HEK293 (cell line): ENCODE results near the gene PRLR.

Experiments
- CTCF ChIA-PET: fragments of 350-600 bp; formaldehyde crosslinking; extraction: SDS; loops from one replicate; lab custom pipeline; 2021; ENCODE audit warnings: antibody characterized with exemption; lab: Yijun Ruan, JAX
- POLR2A ChIA-PET: fragments of 300-600 bp; formaldehyde crosslinking; extraction: SDS; loops from one replicate; lab custom pipeline; 2020; ENCODE audit warnings: antibody characterized with exemption, inconsistent platforms; lab: Yijun Ruan, JAX
- H3K27ac ChIP-seq: fragments of 200-500 bp; sonication (Bioruptor generic); 2 replicates; pipeline ENCODE4 v1.5.1; 2014; ENCODE audit warnings: low read depth, low read length, control low read depth, inconsistent platforms; ENCODE audit errors: extremely low read depth
- H3K36me3 ChIP-seq, 2 experiments: fragments of 200-500 bp in 1 of 2; sonication (Bioruptor generic) in 1 of 2; 1 replicate in 1 of 2; 2 replicates in 1 of 2; pipeline ENCODE4 v1.5.1; 2014 to 2017; ENCODE audit warnings: inconsistent platforms in 2 of 2, low read length in 2 of 2; ENCODE audit not compliant: control insufficient read depth in 2 of 2, insufficient read depth in 1 of 2
- H3K4me1 ChIP-seq: fragments of 200-500 bp; sonication (Bioruptor generic); 2 replicates; pipeline ENCODE4 v1.5.1; 2014; ENCODE audit warnings: mild to moderate bottlenecking, low read length, inconsistent platforms; ENCODE audit not compliant: control insufficient read depth, insufficient read depth
- H3K4me3 ChIP-seq: 2 replicates; pipeline ENCODE4 v1.5.1; 2011; ENCODE audit warnings: low read depth, mild to moderate bottlenecking, control low read depth, low read length, moderate library complexity
- H3K9me3 ChIP-seq: fragments of 200-500 bp; sonication (Bioruptor generic); 2 replicates; pipeline ENCODE4 v1.5.1; 2014; ENCODE audit warnings: low read depth, low read length, inconsistent platforms; ENCODE audit not compliant: control insufficient read depth, insufficient read depth
- BCL11B ChIP-seq: fragments of 450-650 bp; formaldehyde crosslinking; IDR thresholded peaks from 2 replicates; pipeline ENCODE4 v1.5.1; 2016; ENCODE audit warnings: low read depth, missing biosample characterization, missing genetic modification characterization
- GLIS1 ChIP-seq: fragments of 450-650 bp; formaldehyde crosslinking; IDR thresholded peaks from 2 replicates; pipeline ENCODE4 v1.5.1; 2016; ENCODE audit warnings: missing biosample characterization, missing genetic modification characterization
- HOXA7 ChIP-seq: sonication (generic); formaldehyde crosslinking; IDR thresholded peaks from 2 replicates; pipeline ENCODE4 v1.8.1; 2022; ENCODE audit warnings: missing genetic modification reagents, borderline replicate concordance
- KLF7 ChIP-seq: fragments of 450-650 bp; formaldehyde crosslinking; IDR thresholded peaks from 2 replicates; pipeline ENCODE4 v1.5.1; 2016; ENCODE audit warnings: missing biosample characterization, missing genetic modification characterization, borderline replicate concordance
- KLF9 ChIP-seq: fragments of 450-650 bp; formaldehyde crosslinking; IDR thresholded peaks from 2 replicates; pipeline ENCODE4 v1.5.1; 2016; ENCODE audit warnings: missing biosample characterization, missing genetic modification characterization, low read depth
- RBAK ChIP-seq: fragments of 450-650 bp; formaldehyde crosslinking; IDR thresholded peaks from 2 replicates; pipeline ENCODE4 v1.5.1; 2016; ENCODE audit warnings: missing biosample characterization, missing genetic modification characterization
- SETDB1 ChIP-seq: IDR thresholded peaks from one replicate; pipeline ENCODE4 v1.6.1; 2017; ENCODE audit warnings: mild to moderate bottlenecking, low read length, moderate library complexity, mixed read lengths; ENCODE audit not compliant: insufficient read length
- ZBTB11 ChIP-seq: fragments of 450-650 bp; formaldehyde crosslinking; conservative IDR thresholded peaks from 2 replicates; pipeline ENCODE4 v1.5.1; 2016; ENCODE audit warnings: low read depth, missing biosample characterization, missing genetic modification characterization
- ZBTB17 ChIP-seq: fragments of 450-650 bp; formaldehyde crosslinking; IDR thresholded peaks from 2 replicates; pipeline ENCODE4 v1.5.1; 2016; ENCODE audit warnings: missing biosample characterization, missing genetic modification characterization
- ZBTB48 ChIP-seq: fragments of 450-650 bp; formaldehyde crosslinking; IDR thresholded peaks from 2 replicates; pipeline ENCODE4 v1.5.1; 2016; ENCODE audit warnings: missing biosample characterization, missing genetic modification characterization
- ZEB2 ChIP-seq: fragments of 450-650 bp; formaldehyde crosslinking; IDR thresholded peaks from 2 replicates; pipeline ENCODE4 v1.5.1; 2016; ENCODE audit warnings: missing biosample characterization, missing genetic modification characterization
- ZIC2 ChIP-seq: fragments of 450-650 bp; formaldehyde crosslinking; IDR thresholded peaks from 2 replicates; pipeline ENCODE4 v1.5.1; 2016; ENCODE audit warnings: missing biosample characterization, missing genetic modification characterization
- ZNF157 ChIP-seq: fragments of 450-650 bp; formaldehyde crosslinking; IDR thresholded peaks from 2 replicates; pipeline ENCODE4 v1.5.1; 2016; ENCODE audit warnings: missing biosample characterization, missing genetic modification characterization
- ZNF16 ChIP-seq: fragments of 450-650 bp; formaldehyde crosslinking; IDR thresholded peaks from 2 replicates; pipeline ENCODE4 v1.5.1; 2016; ENCODE audit warnings: low read depth, missing biosample characterization, missing genetic modification characterization
- ZNF19 ChIP-seq: fragments of 450-650 bp; formaldehyde crosslinking; IDR thresholded peaks from 2 replicates; pipeline ENCODE4; 2016; ENCODE audit warnings: missing biosample characterization, missing genetic modification characterization, low read depth
- ZNF248 ChIP-seq: fragments of 450-650 bp; formaldehyde crosslinking; IDR thresholded peaks from 2 replicates; pipeline ENCODE4 v1.5.1; 2017; ENCODE audit warnings: missing biosample characterization, missing genetic modification characterization
- ZNF394 ChIP-seq: fragments of 450-650 bp; formaldehyde crosslinking; IDR thresholded peaks from 2 replicates; pipeline ENCODE4 v1.5.1; 2016; ENCODE audit warnings: missing biosample characterization, missing genetic modification characterization, mild to moderate bottlenecking, moderate library complexity, borderline replicate concordance
- ZNF530 ChIP-seq: fragments of 450-650 bp; formaldehyde crosslinking; IDR thresholded peaks from 2 replicates; pipeline ENCODE4 v1.5.1; 2016; ENCODE audit warnings: low read depth, missing biosample characterization, missing genetic modification characterization
- ZNF561 ChIP-seq: fragments of 450-650 bp; IDR thresholded peaks from 2 replicates; pipeline ENCODE4 v1.5.1; 2018; ENCODE audit warnings: missing biosample characterization, missing genetic modification characterization, borderline replicate concordance
- ZNF76 ChIP-seq: fragments of 450-650 bp; formaldehyde crosslinking; IDR thresholded peaks from 2 replicates; pipeline ENCODE4; 2016; ENCODE audit warnings: low read depth, missing biosample characterization, missing genetic modification characterization, borderline replicate concordance
- ZNF792 ChIP-seq: fragments of 450-650 bp; formaldehyde crosslinking; IDR thresholded peaks from 2 replicates; pipeline ENCODE4 v1.5.1; 2016; ENCODE audit warnings: missing biosample characterization, missing genetic modification characterization
- ZSCAN18 ChIP-seq: fragments of 450-650 bp; formaldehyde crosslinking; IDR thresholded peaks from 2 replicates; pipeline ENCODE4 v1.5.1; 2016; ENCODE audit warnings: missing biosample characterization, missing genetic modification characterization
- ZSCAN30 ChIP-seq: fragments of 450-650 bp; IDR thresholded peaks from 2 replicates; pipeline ENCODE4 v1.5.1; 2018; ENCODE audit warnings: missing biosample characterization, mild to moderate bottlenecking, missing genetic modification characterization, moderate library complexity

The PRLR gene

DNA sequence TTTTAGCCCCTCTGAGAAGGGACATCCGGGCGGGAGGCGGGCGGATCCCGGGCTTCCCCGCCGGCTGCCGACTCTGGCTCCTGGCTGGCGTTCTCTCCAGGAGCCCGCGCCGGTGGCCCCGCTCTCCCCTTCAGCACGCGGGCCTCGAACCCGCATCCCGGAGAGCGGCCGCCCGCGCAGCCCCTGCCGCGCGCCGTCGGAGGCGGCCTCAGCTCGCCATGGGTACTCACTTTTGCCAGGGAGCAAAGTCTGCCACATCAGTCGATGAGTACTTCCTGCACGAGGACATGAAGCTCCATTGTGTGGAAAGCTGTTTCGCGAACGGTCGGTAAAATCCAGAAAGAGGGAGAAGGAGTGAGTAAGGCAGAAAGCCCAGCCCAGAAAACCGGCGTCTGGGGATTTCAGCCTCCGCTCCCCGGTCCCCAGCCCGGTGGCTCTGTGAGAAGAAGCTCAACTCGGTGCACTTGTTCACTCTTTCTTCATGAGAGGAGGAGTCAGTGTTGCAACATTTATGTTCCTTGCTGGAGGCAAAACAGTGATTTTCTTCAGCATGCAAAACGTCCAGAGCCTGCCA lies at the start of gene PRLR:
Gene PRLR (minus strand): TSS at position 450 of the 574 bp plus-strand sequence. CDS start 140,867 bp downstream, outside the sequence.
- H3K4me1 ChIP-seq = peaks cover 2% of the 10 kb centered on the region; the same call in 1 of the 2 replicates
- H3K27ac ChIP-seq = peak within 1 kb of the TSS; percentile 3; the same call in 1 of the 2 replicates
- CTCF ChIA-PET = interaction anchor here (0.6 to 2.1 kb wide), 9 partner anchors 9 to 696 kb away, joined by 3 to 9 read pairs (median 3); no protein-coding TSS in a partner anchor
- H3K9me3 ChIP-seq = no peaks in the 10 kb centered on the region
- peak within 1 kb of the TSS; percentile 37 for H3K4me3 ChIP-seq
- POLR2A ChIA-PET = no interaction called here
- TF ChIP-seq ZBTB17 (tag by site-specific recombination) (peak; percentile 56), ZEB2 (tag by site-specific recombination) (no peak), ZNF394 (no peak), ZIC2 (tag by site-specific recombination) (peak; percentile 62), GLIS1 (tag by site-specific recombination) (no peak), ZBTB48 (tag by site-specific recombination) (0 out of 2 replicates have a peak, but pooled peaks have one; percentile 30)
- H3K36me3 ChIP-seq = no peaks in the 10 kb centered on the region

DNA sequence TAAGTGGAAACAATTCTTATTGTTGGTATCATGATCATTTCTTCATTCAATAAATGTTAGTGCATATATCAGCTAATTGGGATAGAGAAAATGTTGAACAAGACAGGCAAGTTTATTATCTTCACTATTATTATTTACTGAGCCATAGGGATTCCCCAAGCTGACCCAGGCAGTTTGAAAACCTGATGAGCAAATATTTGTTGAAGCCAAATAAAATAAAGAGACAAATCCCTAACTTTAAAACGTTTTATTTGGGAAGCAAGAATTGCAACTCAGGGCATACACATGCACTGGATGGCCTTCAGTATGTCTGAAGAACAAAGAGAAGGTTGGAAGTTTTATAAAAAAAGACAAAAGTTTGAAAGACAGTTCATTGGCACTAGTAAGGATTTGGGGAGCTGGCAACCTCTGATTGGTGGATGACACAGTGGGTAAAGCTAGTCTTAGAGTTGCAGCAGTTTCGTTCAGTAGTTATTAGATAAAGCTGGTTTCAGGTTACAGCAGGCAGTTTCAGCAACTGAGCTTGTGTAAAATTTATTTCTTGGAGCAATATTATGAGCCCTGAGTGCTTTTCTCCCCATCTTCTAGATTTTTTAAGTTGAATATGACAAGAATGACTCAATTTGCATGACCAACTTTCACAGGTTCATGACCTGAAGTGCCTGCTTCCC lies 44.7 kb upstream of the PRLR start:
- H3K27ac ChIP-seq = no peak overlapping the region
- ChIA-PET CTCF (no interaction called here), POLR2A (no interaction called here)
- H3K9me3 ChIP-seq = no peaks in the 10 kb centered on the region; the same call in 1 of the 2 replicates
- H3K4me1 ChIP-seq = no peaks in the 10 kb centered on the region
- TF ChIP-seq ZIC2 (tag by site-specific recombination) (no peak), ZNF16 (tag by site-specific recombination) (no peak), SETDB1 (peak; percentile 63), ZNF76 (tag by site-specific recombination) (no peak)
- H3K36me3 ChIP-seq = no peaks in the 10 kb centered on the region
- H3K4me3 ChIP-seq = no peak overlapping the region

DNA sequence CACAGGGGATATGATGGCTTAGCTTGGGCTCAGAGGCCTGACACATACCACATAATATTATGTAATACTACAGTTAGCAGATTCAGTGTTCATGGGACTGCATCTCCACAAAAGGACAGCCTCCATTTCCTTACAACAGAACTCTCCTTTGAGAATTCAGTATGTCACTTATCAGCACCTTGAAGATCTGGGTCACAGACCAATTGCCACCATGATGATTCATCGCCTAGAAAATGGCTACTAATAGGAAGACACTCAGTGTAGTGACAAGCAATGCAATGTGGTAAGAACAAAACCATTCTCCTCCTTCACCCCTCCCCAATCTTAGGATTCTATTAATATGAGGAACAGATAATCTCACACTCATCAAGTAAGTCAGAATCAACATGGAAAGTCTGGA lies 38.7 kb upstream of the PRLR start:
- ChIA-PET CTCF (no interaction called here), POLR2A (no interaction called here)

More for the DNA sequence above, 38.7 kb upstream of the PRLR start:
- TF ChIP-seq KLF7 (tag by site-specific recombination) = no peak
- no peak for TF ChIP-seq ZSCAN18 (tag by site-specific recombination)
- no peak for TF ChIP-seq HOXA7 (CRISPR knock-in tag)
- TF ChIP-seq ZNF157 (tag by site-specific recombination) = no peak
- TF ChIP-seq ZNF561 (tag by site-specific recombination) = no peak
- TF ChIP-seq ZNF19 (tag by site-specific recombination) = no peak
- TF ChIP-seq ZNF530 (tag by site-specific recombination) = no peak
- no peak for TF ChIP-seq ZBTB11 (tag by site-specific recombination)
- TF ChIP-seq ZSCAN30 (tag by site-specific recombination) = no peak
- TF ChIP-seq ZNF248 (tag by site-specific recombination) = no peak
- no peak for TF ChIP-seq BCL11B (tag by site-specific recombination)
- TF ChIP-seq KLF9 (tag by site-specific recombination) = no peak
- TF ChIP-seq RBAK (tag by site-specific recombination) = no peak
- TF ChIP-seq ZNF792 = no peak
- no peaks in the 10 kb centered on the region for H3K9me3 ChIP-seq
- H3K36me3 ChIP-seq = no peaks in the 10 kb centered on the region
- H3K27ac ChIP-seq = no peak overlapping the region
- no peak overlapping the region for H3K4me3 ChIP-seq
- H3K4me1 ChIP-seq = no peaks in the 10 kb centered on the region
